WTC11 (cell line): ENCODE results near the gene PCDHGA9.

ENCODE experiments used
- ATF6 ChIP-seq: sonication (generic); formaldehyde crosslinking; IDR thresholded peaks from 2 replicates; pipeline ENCODE4 v1.8.1; 2023; ENCODE audit warnings: mild to moderate bottlenecking, missing genetic modification reagents
- CTCF ChIP-seq: fragments of 200-600 bp; IDR thresholded peaks from 2 replicates; pipeline ENCODE4 v1.8.0; 2022; ENCODE audit warnings: antibody characterized with exemption
- MLX ChIP-seq: sonication (generic); formaldehyde crosslinking; IDR thresholded peaks from 2 replicates; pipeline ENCODE4 v1.8.1; 2023; ENCODE audit warnings: mild to moderate bottlenecking, missing genetic modification reagents, moderate library complexity
- TEAD4 ChIP-seq: sonication (generic); formaldehyde crosslinking; IDR thresholded peaks from 2 replicates; pipeline ENCODE4 v1.8.0; 2022; ENCODE audit warnings: mild to moderate bottlenecking, missing genetic modification reagents

GRCh38 chr5:141437221-141437620, 34.6 kb downstream of the PCDHGA9 start:
- TF ChIP-seq MLX (CRISPR knock-in tag): no peak
- TF ChIP-seq TEAD4: no peak
- TF ChIP-seq CTCF: no peak
- TF ChIP-seq ATF6: no peak
